Endodermal cell (in vitro differentiated cells): ENCODE results near the gene NLGN1. TPM values are rescaled to one million over a fixed set of nuclear protein-coding genes. Genes with fewer than 3 reads are reported as not detected.

Source experiments
- DNase-seq: peaks from one replicate; pipeline ENCODE4 v3.0.0-alpha.2; 2017
- H3K27ac ChIP-seq: 2 replicates; pipeline ENCODE4 v1.5.1; 2013; ENCODE audit warnings: mild to moderate bottlenecking, low read depth, low read length, moderate library complexity
- H3K27me3 ChIP-seq: 2 replicates; pipeline ENCODE4 v1.6.1; 2013; ENCODE audit warnings: mild to moderate bottlenecking, low read length, moderate library complexity; ENCODE audit not compliant: insufficient read depth, control insufficient read depth, poor library complexity, severe bottlenecking
- H3K36me3 ChIP-seq: 2 replicates; pipeline ENCODE4 v1.7.0; 2013; ENCODE audit warnings: mild to moderate bottlenecking, low read length, moderate library complexity; ENCODE audit not compliant: control insufficient read depth, insufficient read depth
- H3K4me1 ChIP-seq: one replicate; pipeline ENCODE4 v1.7.0; 2013; ENCODE audit warnings: low read length; ENCODE audit not compliant: control insufficient read depth, insufficient read depth
- H3K4me3 ChIP-seq: 2 replicates; pipeline ENCODE4 v1.5.1; 2013; ENCODE audit warnings: mild to moderate bottlenecking, low read length, moderate library complexity
- H3K9ac ChIP-seq: 2 replicates; pipeline ENCODE4 v1.6.1; 2013; ENCODE audit warnings: mild to moderate bottlenecking, low read length, moderate library complexity; ENCODE audit not compliant: poor library complexity, severe bottlenecking; ENCODE audit errors: extremely low read depth
- H3K9me3 ChIP-seq: 2 replicates; pipeline ENCODE4 v1.6.1; 2013; ENCODE audit warnings: mild to moderate bottlenecking, low read length, moderate library complexity; ENCODE audit not compliant: control insufficient read depth
- H3K27ac Mint-ChIP-seq: 2 replicates; pipeline ENCODE4 v1.8.0; 2020; ENCODE audit warnings: mixed read lengths
- H3K27me3 Mint-ChIP-seq: 2 replicates; pipeline ENCODE4 v1.8.0; 2021; ENCODE audit warnings: mild to moderate bottlenecking, mixed read lengths; ENCODE audit not compliant: insufficient read depth
- H3K36me3 Mint-ChIP-seq: 2 replicates; pipeline ENCODE4 v1.8.0; 2020; ENCODE audit warnings: low read depth, mixed read lengths
- H3K4me1 Mint-ChIP-seq: 2 replicates; pipeline ENCODE4 v1.8.0; 2020; ENCODE audit warnings: mixed read lengths
- H3K4me3 Mint-ChIP-seq: 2 replicates; pipeline ENCODE4 v1.8.0; 2020; ENCODE audit warnings: mild to moderate bottlenecking, moderate library complexity, mixed read lengths
- H3K9me3 Mint-ChIP-seq: 2 replicates; pipeline ENCODE4 v1.8.0; 2020; ENCODE audit warnings: mild to moderate bottlenecking, mixed read lengths
- WGBS, 2 experiments: methylation state at CpG; one replicate each; pipeline versions ENCODE4 v1.1.5 to v1.1.7; 2013; ENCODE audit warnings: missing lambda C conversion rate in 2 of 2, mixed read lengths in 1 of 2; ENCODE audit not compliant: insufficient coverage in 1 of 2, insufficient read length in 1 of 2; 5-methylcytosine and 5-hydroxymethylcytosine counted together
- total RNA-seq, 2 donors: library from RNA; stranded (reverse); fragmentation: NEBNext Ultra II Directional in 1 of 2; extraction: Animal tissue kit (Norgen Biotek cat#: 25700) in 1 of 2; gene quantifications; 2 replicates in 1 of 2; 3 replicates in 1 of 2; pipeline ENCODE4 v1.2.1, GENCODE V29; 2021
- TF ChIP-seq, protein P1 (sequence below): fragments of 200-600 bp; sonication (generic); conservative IDR thresholded peaks from 2 replicates; pipeline ENCODE4 v1.5.0; 2021; ENCODE audit warnings: antibody characterized with exemption, mild to moderate bottlenecking

NLGN1 gene
- total RNA-seq, 2 donors from 2014 or later = 3.4 to 14.3 TPM

DNA sequence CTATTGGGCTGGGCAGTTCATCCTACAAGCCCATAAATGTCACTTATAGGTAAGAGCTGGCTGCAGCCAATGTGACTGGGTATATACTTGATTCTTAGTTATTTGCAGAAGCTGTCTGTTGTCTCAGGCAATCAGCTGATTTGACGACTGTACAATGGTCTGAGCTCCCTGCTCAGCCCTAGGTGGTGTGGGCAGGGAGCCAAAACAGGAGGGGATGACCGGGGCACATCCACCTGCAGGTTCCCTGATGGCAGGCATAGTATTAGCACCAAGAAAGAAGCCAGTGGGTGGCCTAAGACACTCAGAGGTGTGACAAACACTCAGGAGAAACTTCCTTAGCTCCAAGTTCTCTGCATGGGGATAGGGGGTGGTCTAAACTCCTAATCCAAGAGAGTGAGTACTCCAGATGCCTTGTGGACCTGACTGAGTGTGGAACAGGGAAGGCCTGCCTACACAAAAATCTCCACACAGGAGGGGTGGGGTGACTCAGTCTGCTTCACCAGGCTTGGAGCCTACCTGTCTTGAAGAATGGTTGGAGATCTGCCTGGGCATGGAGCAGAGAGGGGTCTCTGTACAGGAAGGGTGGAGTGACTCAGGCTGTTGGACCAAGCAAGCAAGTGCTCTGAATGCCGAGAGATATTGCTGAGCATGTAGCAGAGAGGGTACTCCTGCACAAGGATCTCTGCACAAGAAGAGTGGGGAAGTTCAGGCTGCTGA lies 771.2 kb downstream of the NLGN1 start:
- Mint-ChIP-seq H3K27me3 (no peaks in the 10 kb centered on the region), H3K27ac (no peak overlapping the region)

DNA sequence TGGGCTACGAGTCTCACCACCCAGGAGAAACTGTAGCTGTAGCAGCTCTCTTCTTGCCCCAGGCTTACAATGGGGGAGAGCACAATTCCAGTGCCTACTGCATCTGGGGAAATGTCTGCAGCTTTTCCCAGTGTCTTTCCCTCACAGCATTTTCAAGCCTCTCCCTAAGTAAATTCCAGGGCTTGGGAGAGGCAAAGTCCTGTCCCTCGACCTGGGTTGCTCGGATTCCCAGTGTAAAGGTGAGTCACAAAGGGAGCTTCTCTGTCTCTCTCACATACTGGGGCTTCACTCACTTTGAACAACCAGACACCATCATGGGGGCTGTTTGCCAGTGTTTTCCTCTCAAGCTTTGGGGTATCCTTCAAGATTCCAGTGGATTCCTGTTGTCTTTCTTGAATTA lies 772.2 kb downstream of the NLGN1 start:
- Histone ChIP-seq H3K9ac (no peak overlapping the region), H3K27me3 (no peaks in the 10 kb centered on the region), H3K36me3 (no peaks in the 10 kb centered on the region), H3K9me3 (peaks cover 12% of the 10 kb centered on the region), H3K4me1 (no peaks in the 10 kb centered on the region), H3K4me3 (no peak overlapping the region), H3K27ac (no peak overlapping the region)
- TF ChIP-seq, protein P1, sequence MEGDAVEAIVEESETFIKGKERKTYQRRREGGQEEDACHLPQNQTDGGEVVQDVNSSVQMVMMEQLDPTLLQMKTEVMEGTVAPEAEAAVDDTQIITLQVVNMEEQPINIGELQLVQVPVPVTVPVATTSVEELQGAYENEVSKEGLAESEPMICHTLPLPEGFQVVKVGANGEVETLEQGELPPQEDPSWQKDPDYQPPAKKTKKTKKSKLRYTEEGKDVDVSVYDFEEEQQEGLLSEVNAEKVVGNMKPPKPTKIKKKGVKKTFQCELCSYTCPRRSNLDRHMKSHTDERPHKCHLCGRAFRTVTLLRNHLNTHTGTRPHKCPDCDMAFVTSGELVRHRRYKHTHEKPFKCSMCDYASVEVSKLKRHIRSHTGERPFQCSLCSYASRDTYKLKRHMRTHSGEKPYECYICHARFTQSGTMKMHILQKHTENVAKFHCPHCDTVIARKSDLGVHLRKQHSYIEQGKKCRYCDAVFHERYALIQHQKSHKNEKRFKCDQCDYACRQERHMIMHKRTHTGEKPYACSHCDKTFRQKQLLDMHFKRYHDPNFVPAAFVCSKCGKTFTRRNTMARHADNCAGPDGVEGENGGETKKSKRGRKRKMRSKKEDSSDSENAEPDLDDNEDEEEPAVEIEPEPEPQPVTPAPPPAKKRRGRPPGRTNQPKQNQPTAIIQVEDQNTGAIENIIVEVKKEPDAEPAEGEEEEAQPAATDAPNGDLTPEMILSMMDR = no peak
- 70 to 86% methylated on average over 3 of the region's 3 CpGs for WGBS, 2 experiments
- H3K9me3 Mint-ChIP-seq = peaks cover 8% of the 10 kb centered on the region
- no peak for DNase-seq
- peaks cover 1% of the 10 kb centered on the region for H3K36me3 Mint-ChIP-seq
- H3K4me1 Mint-ChIP-seq = peaks cover 6% of the 10 kb centered on the region
- H3K27me3 Mint-ChIP-seq = no peaks in the 10 kb centered on the region
- peak overlapping the region; percentile 71 for H3K27ac Mint-ChIP-seq
- H3K4me3 Mint-ChIP-seq = no peak overlapping the region

More for the DNA sequence above, 771.2 kb downstream of the NLGN1 start:
- Histone ChIP-seq H3K27ac (no peak overlapping the region), H3K9ac (no peak overlapping the region), H3K27me3 (no peaks in the 10 kb centered on the region), H3K4me1 (no peaks in the 10 kb centered on the region), H3K9me3 (peaks cover 17% of the 10 kb centered on the region), H3K36me3 (no peaks in the 10 kb centered on the region), H3K4me3 (no peak overlapping the region)
- WGBS, 2 experiments = 85 to 89% methylated on average over 3 of the region's 3 CpGs
- TF ChIP-seq, protein P1 = no peak
- peak; percentile 46 for DNase-seq
- Mint-ChIP-seq H3K4me1 (peaks cover 6% of the 10 kb centered on the region), H3K4me3 (no peak overlapping the region), H3K9me3 (peaks cover 18% of the 10 kb centered on the region), H3K36me3 (peaks cover 4% of the 10 kb centered on the region)

- Mint-ChIP-seq H3K36me3 (no peaks in the 10 kb centered on the region), H3K4me3 (no peak overlapping the region), H3K9me3 (peaks cover 3% of the 10 kb centered on the region)
Measured at GRCh38 chr3:174170248-174170647, 772.7 kb downstream of the NLGN1 start.

More at GRCh38 chr3:174170248-174170647, 772.7 kb downstream of the NLGN1 start:
- H3K4me3 ChIP-seq = no peak overlapping the region
- no peak overlapping the region for H3K9ac ChIP-seq
- H3K27ac ChIP-seq = no peak overlapping the region
- TF ChIP-seq, protein P1 = peak; percentile 33
- Mint-ChIP-seq H3K4me1 (peaks cover 6% of the 10 kb centered on the region), H3K27ac (peak overlapping the region; percentile 71), H3K27me3 (no peaks in the 10 kb centered on the region)
- H3K36me3 ChIP-seq = no peaks in the 10 kb centered on the region
- peaks cover 7% of the 10 kb centered on the region for H3K9me3 ChIP-seq
- no peak for DNase-seq
- no peaks in the 10 kb centered on the region for H3K4me1 ChIP-seq
- 73 to 100% methylated on average over 1 to 2 of the region's 2 CpGs for WGBS, 2 experiments
- H3K27me3 ChIP-seq = no peaks in the 10 kb centered on the region
